Sigmoid colon (tissue), 4 donors: ENCODE results near the gene FBXL7.

Experiments
- CTCF ChIP-seq, 4 experiments: fragments of 450-650 bp in 3 of 4; fragments of 200-600 bp in 1 of 4; IDR thresholded peaks; one replicate each; pipeline ENCODE4 v1.5.1; 2016 to 2019; ENCODE audit warnings: antibody characterized with exemption in 4 of 4, mild to moderate bottlenecking in 3 of 4, moderate library complexity in 2 of 4
- EP300 ChIP-seq, 4 donors: sonication (generic); formaldehyde crosslinking; IDR thresholded peaks; one replicate each; pipeline ENCODE4 v1.6.1; 2017; ENCODE audit warnings: antibody characterized with exemption in 4 of 4
- POLR2A ChIP-seq, 2 donors: fragments of 450-650 bp; IDR thresholded peaks; one replicate each; pipeline ENCODE4 v1.6.1; 2016; ENCODE audit warnings: antibody characterized with exemption in 2 of 2, mild to moderate bottlenecking in 2 of 2, moderate library complexity in 2 of 2
- POLR2AphosphoS5 ChIP-seq, 4 donors: sonication (generic); formaldehyde crosslinking; IDR thresholded peaks; one replicate each; pipeline ENCODE4 v1.6.1; 2017; ENCODE audit warnings: antibody characterized with exemption in 4 of 4

GRCh38 chr5:15791859-15792258, 291.9 kb downstream of the FBXL7 start:
- TF ChIP-seq EP300 (IDR thresholded peaks at IDR 0.05) (no peak), CTCF (IDR thresholded peaks at IDR 0.05) (no peak), POLR2AphosphoS5 (IDR thresholded peaks at IDR 0.05) (peak in 1 of 4 donors; percentile 7), POLR2A (IDR thresholded peaks at IDR 0.05) (no peak)
